Neuronal stem cell (in vitro differentiated cells): Measurements from ENCODE around the gene PIK3C2A.

Experiments used
- DNase-seq: peaks from one replicate; pipeline ENCODE4 v3.0.0-alpha.2; 2013; ENCODE audit warnings: low spot score
- H2AFZ ChIP-seq: one replicate; pipeline ENCODE4 v1.6.1; 2013; ENCODE audit warnings: mild to moderate bottlenecking, low read length, inconsistent platforms
- H2AK5ac ChIP-seq: 2 replicates; pipeline ENCODE4 v1.6.1; 2013; ENCODE audit warnings: low read depth, mild to moderate bottlenecking, inconsistent platforms, low read length, moderate library complexity, mixed read lengths
- H2BK120ac ChIP-seq: 2 replicates; pipeline ENCODE4 v1.6.1; 2013; ENCODE audit warnings: low read depth, mild to moderate bottlenecking, inconsistent platforms, low read length, moderate library complexity, mixed read lengths
- H2BK12ac ChIP-seq: one replicate; pipeline ENCODE4 v1.6.1; 2013; ENCODE audit warnings: low read length, inconsistent platforms
- H2BK15ac ChIP-seq: 2 replicates; pipeline ENCODE4 v1.6.1; 2013; ENCODE audit warnings: mild to moderate bottlenecking, low read length, inconsistent platforms, mixed read lengths
- H2BK5ac ChIP-seq: one replicate; pipeline ENCODE4 v1.6.1; 2013; ENCODE audit warnings: inconsistent platforms, mild to moderate bottlenecking, low read length, moderate library complexity
- H3K14ac ChIP-seq: one replicate; pipeline ENCODE4 v1.6.1; 2013; ENCODE audit warnings: low read length, inconsistent platforms
- H3K18ac ChIP-seq: 2 replicates; pipeline ENCODE4 v1.6.1; 2013; ENCODE audit warnings: low read length, inconsistent platforms
- H3K23ac ChIP-seq: 2 replicates; pipeline ENCODE4 v1.6.1; 2013; ENCODE audit warnings: low read depth, mild to moderate bottlenecking, mixed read lengths, low read length, inconsistent platforms; ENCODE audit not compliant: poor library complexity
- H3K27ac ChIP-seq: replicated peaks from 3 replicates; pipeline ENCODE4 v1.5.1; 2013; ENCODE audit warnings: low read length, inconsistent platforms
- H3K27me3 ChIP-seq, 3 experiments: 2 replicates each; pipeline ENCODE4 v1.6.1; 2013; ENCODE audit warnings: low read length in 3 of 3, mild to moderate bottlenecking in 2 of 3, inconsistent platforms in 1 of 3, low read depth in 1 of 3, mixed read lengths in 1 of 3, moderate library complexity in 1 of 3; ENCODE audit not compliant: control insufficient read depth in 3 of 3, insufficient read depth in 3 of 3
- H3K36me3 ChIP-seq, 2 donors: replicated peaks in 1 of 2; 2 replicates each; pipeline ENCODE4 v1.6.1; 2013; ENCODE audit warnings: low read length in 2 of 2; ENCODE audit not compliant: control insufficient read depth in 2 of 2, insufficient read depth in 2 of 2
- H3K4ac ChIP-seq: 2 replicates; pipeline ENCODE4 v1.6.1; 2013; ENCODE audit warnings: inconsistent platforms, mild to moderate bottlenecking, low read length, moderate library complexity
- H3K4me1 ChIP-seq, 2 donors: 1 replicate in 1 of 2; 2 replicates in 1 of 2; pipeline ENCODE4 v1.6.1; 2013; ENCODE audit warnings: low read length in 2 of 2, low read depth in 1 of 2; ENCODE audit not compliant: control insufficient read depth in 2 of 2, insufficient read depth in 1 of 2
- H3K4me2 ChIP-seq: one replicate; pipeline ENCODE4 v1.6.1; 2013; ENCODE audit warnings: mild to moderate bottlenecking, low read length, inconsistent platforms; ENCODE audit not compliant: insufficient read depth, poor library complexity, severe bottlenecking
- H3K4me3 ChIP-seq, 2 donors: 2 replicates each; pipeline ENCODE4 v1.5.1; 2013; ENCODE audit warnings: low read length in 2 of 2, mild to moderate bottlenecking in 2 of 2, inconsistent platforms in 1 of 2, moderate library complexity in 1 of 2
- H3K79me1 ChIP-seq: one replicate; pipeline ENCODE4 v1.6.1; 2013; ENCODE audit warnings: low read depth, mild to moderate bottlenecking, inconsistent platforms, low read length, moderate library complexity
- H3K9ac ChIP-seq: one replicate; pipeline ENCODE4 v1.6.1; 2013; ENCODE audit warnings: mild to moderate bottlenecking, low read depth, low read length, inconsistent platforms; ENCODE audit not compliant: poor library complexity
- H3K9me3 ChIP-seq, 2 donors: replicated peaks in 1 of 2; 2 replicates each; pipeline versions ENCODE3 to v1.6.1; 2013; ENCODE audit warnings: low read length in 2 of 2, mild to moderate bottlenecking in 2 of 2, inconsistent platforms in 1 of 2, low read depth in 1 of 2, mixed read lengths in 1 of 2, moderate library complexity in 1 of 2; ENCODE audit not compliant: control insufficient read depth in 2 of 2, insufficient read depth in 1 of 2
- H4K8ac ChIP-seq: one replicate; pipeline ENCODE4 v1.6.1; 2013; ENCODE audit warnings: low read depth, mild to moderate bottlenecking, inconsistent platforms, low read length, moderate library complexity
- H4K91ac ChIP-seq: one replicate; pipeline ENCODE4 v1.6.1; 2013; ENCODE audit warnings: low read length, low read depth, mild to moderate bottlenecking, inconsistent platforms; ENCODE audit not compliant: poor library complexity
- WGBS, 2 donors: extraction: QIAGEN DNeasy Blood & Tissue Kit; methylation state at CpG; one replicate each; pipeline ENCODE4 v1.1.7; 2013; ENCODE audit warnings: missing lambda C conversion rate in 2 of 2, mixed read lengths in 1 of 2; ENCODE audit not compliant: insufficient read length in 2 of 2, insufficient replicate concordance in 1 of 2; ENCODE audit errors: extremely low coverage in 2 of 2; 5-methylcytosine and 5-hydroxymethylcytosine counted together

PIK3C2A gene

GRCh38 chr11:17169876-17170275 is 37.9 kb downstream of the PIK3C2A start:
- Histone ChIP-seq H3K36me3 (peaks cover 4 to 44% of the 10 kb centered on the region in 2 donors), H3K23ac (no peak overlapping the region), H3K18ac (no peak overlapping the region), H3K9ac (no peak overlapping the region), H3K27ac (no peak overlapping the region), H3K27me3 (no peaks in the 10 kb centered on the region), H2BK15ac (no peak overlapping the region), H2BK12ac (no peak overlapping the region), H3K4me3 (no peak overlapping the region), H3K14ac (no peak overlapping the region), H4K91ac (no peak overlapping the region), H2BK120ac (no peak overlapping the region), H3K4me1 (no peaks in the 10 kb centered on the region), H2BK5ac (no peak overlapping the region), H3K4ac (no peak overlapping the region), H3K79me1 (peaks cover 2% of the 10 kb centered on the region), H3K4me2 (no peak overlapping the region), H4K8ac (no peak overlapping the region), H2AK5ac (no peak overlapping the region), H3K9me3 (no peaks in the 10 kb centered on the region), H2AFZ (no peak overlapping the region)
- no CpG with 5 or more reads among the region's 1 CpG for WGBS, 2 donors
- DNase-seq, result no peak

DNA sequence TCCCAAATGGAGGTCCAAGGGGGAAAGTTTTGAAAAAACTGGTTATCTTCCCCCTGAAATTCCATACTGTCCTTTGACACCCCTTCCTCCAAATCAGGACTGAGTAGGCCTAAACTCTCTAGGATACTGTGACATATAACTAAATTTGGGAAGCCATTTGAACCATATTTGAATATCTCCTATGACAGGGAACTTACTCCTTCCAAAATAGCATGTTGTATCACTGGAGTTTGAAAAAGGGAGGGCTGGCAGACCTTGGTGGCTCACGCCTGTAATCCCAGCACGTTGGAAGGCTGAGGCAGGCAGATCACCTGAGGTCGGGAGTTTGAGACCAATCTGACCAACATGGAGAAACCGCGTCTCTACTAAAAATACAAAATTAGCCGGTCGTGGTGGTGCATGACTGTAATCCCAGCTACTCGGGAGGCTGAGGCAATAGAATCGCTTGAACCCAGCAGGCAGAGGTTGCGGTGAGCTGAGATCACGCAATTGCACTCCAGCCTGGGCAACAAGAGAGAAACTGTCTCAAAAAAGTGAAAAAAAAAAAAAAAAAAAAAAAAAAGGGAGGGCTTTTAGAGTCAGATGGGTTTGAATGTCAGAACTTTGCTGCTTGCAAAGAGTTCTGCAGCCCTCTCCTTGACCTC is 42.4 kb downstream of the PIK3C2A start:
- Histone ChIP-seq H3K79me1 (no peaks in the 10 kb centered on the region), H3K4me2 (no peak overlapping the region), H3K18ac (no peak overlapping the region), H2BK12ac (no peak overlapping the region), H3K14ac (no peak overlapping the region), H3K23ac (no peak overlapping the region), H2AFZ (no peak overlapping the region), H3K4me3 (no peak overlapping the region), H4K91ac (no peak overlapping the region), H3K27ac (no peak overlapping the region), H2BK15ac (no peak overlapping the region), H2AK5ac (no peak overlapping the region), H4K8ac (no peak overlapping the region), H3K9ac (no peak overlapping the region), H2BK120ac (no peak overlapping the region), H2BK5ac (no peak overlapping the region), H3K36me3 (peaks cover 4 to 49% of the 10 kb centered on the region in 2 donors), H3K27me3 (no peaks in the 10 kb centered on the region), H3K4ac (no peak overlapping the region), H3K4me1 (no peaks in the 10 kb centered on the region), H3K9me3 (no peaks in the 10 kb centered on the region)
- no CpG with 5 or more reads among the region's 11 CpGs for WGBS, 2 donors
- DNase-seq, result no peak

GRCh38 chr11:17164361-17165246 is 43.2 kb downstream of the PIK3C2A start:
- Histone ChIP-seq H3K18ac (no peak overlapping the region), H3K9ac (no peak overlapping the region), H3K36me3 (peaks cover 4 to 44% of the 10 kb centered on the region in 2 donors), H2BK120ac (no peak overlapping the region), H4K8ac (no peak overlapping the region), H3K9me3 (no peaks in the 10 kb centered on the region), H2AFZ (no peak overlapping the region), H3K4me2 (no peak overlapping the region), H2AK5ac (no peak overlapping the region), H3K27me3 (no peaks in the 10 kb centered on the region), H3K4me3 (no peak overlapping the region), H3K23ac (no peak overlapping the region), H4K91ac (no peak overlapping the region), H2BK5ac (no peak overlapping the region), H2BK15ac (no peak overlapping the region), H3K14ac (no peak overlapping the region), H3K79me1 (no peaks in the 10 kb centered on the region), H3K4ac (no peak overlapping the region), H3K27ac (no peak overlapping the region), H3K4me1 (no peaks in the 10 kb centered on the region), H2BK12ac (no peak overlapping the region)
- DNase-seq, result no peak
- no CpG with 5 or more reads among the region's 1 CpG for WGBS, 2 donors

- Histone ChIP-seq H3K27ac (no peak overlapping the region), H3K9ac (no peak overlapping the region), H3K36me3 (peaks cover 2 to 35% of the 10 kb centered on the region in 2 donors), H3K18ac (no peak overlapping the region), H2AK5ac (no peak overlapping the region), H3K4me2 (no peak overlapping the region), H3K9me3 (no peaks in the 10 kb centered on the region), H3K79me1 (no peaks in the 10 kb centered on the region), H3K4me3 (no peak overlapping the region), H3K27me3 (no peaks in the 10 kb centered on the region), H3K14ac (no peak overlapping the region), H4K8ac (no peak overlapping the region), H3K23ac (no peak overlapping the region), H2AFZ (no peak overlapping the region), H2BK12ac (no peak overlapping the region), H2BK120ac (no peak overlapping the region), H3K4me1 (no peaks in the 10 kb centered on the region), H2BK15ac (no peak overlapping the region), H3K4ac (no peak overlapping the region), H2BK5ac (no peak overlapping the region), H4K91ac (no peak overlapping the region)
- no peak for DNase-seq
- no CpG with 5 or more reads among the region's 2 CpGs for WGBS, 2 donors
These were observed 44.0 kb downstream of the PIK3C2A start for GRCh38 chr11:17163736-17164135.
